ENCODE measurements around the gene HMGCR.

The HMGCR gene

DNA sequence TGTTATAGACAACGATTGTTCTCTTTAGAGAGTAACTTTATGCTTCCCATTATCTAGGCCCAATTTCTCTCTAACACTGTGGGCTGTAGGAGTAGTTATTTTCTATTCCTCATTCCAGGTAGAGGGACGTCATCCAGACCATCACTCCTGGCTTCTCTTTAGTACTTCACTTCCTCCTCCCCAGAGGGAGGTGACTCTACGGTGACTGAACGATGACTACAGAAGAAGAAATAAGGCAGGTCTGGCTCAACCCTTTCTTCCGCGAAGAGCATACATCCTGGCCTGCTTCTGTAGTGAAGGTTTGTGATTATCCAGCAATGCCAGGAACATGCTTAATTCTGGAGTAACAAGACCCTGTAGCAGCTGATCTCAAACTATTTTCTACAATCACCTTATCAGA lies 50.8 kb downstream of the HMGCR start:
- DNase-seq = no peak

DNA sequence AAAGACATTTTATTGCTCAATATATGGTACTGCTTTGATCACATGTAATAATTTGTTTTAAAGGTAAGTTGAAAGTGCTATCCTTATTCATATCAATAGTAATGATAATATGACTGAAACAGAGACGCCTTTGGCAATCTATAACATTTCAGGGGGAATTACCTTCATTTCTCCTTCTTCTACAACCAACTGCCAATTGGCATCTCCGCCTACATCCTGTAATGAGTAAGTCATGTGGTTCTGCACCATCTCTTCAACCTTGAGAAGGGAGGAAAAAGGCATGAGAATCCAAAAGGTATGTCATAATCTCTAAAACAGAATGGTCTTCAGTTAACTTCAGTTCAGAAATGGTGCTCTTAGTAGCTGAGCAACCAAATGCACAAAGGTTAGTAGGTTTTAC lies 52.4 kb downstream of the HMGCR start:
- no peak for DNase-seq

DNA sequence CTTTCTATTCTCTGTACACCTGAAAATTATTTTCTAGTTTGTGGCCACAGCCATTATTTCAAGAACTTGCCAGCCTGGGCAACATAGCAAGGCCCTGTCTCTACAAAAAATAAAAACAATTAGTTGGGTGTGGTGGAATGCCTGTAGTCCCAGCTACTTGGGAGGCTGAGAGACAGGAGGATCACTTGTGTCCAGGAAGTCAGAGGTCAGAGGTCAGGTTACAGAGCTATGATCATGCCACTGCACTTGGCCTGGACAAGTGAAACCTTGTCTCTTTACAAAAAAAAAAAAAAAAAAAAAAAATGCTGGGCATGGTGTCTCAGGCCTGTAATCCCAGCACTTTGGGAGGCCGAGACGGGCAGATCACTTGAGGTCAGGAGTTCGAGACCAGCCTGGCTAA lies 58.3 kb downstream of the HMGCR start:
- DNase-seq = no peak

DNA sequence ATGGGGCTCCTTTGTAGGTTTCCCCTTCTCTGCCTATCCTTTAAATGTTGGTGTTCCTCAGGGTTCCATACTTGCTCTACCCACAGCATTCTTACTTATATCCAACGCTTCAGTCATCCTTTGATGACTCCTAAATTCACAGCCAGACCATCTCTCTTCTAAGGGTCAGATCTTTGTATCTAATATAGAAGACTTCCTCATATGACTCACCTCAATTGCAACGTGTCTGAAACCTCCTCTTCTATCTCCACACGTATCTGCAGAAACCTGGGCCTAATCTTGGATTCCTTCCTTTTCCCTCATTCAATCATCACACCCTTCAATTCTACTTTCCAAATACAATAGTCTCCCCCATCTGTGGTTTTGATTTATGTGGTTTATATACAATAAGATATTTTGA lies 68.3 kb downstream of the HMGCR start:
- DNase-seq = no peak

Measured in stimulated activated CD4-positive, alpha-beta T cell treated with anti-CD3 and anti-CD28 coated beads, Interleukin-2, amount 100 ng/mL, for 24 hours (primary cell).